GM23338 (cell line): Measurements from ENCODE around the gene MGAT5. TPM values are rescaled to one million over a fixed set of nuclear protein-coding genes. Genes with fewer than 3 reads are reported as not detected.

ENCODE experiments used
- ATAC-seq: fragments of 200-7000 bp; cut with Tn5 transposase; 3 replicates; pipeline ENCODE4 v1.9.1; 2020
- DNase-seq: peaks from one replicate; pipeline ENCODE4 v3.0.0-alpha.2; 2015; ENCODE audit warnings: low spot score
- H2AFZ ChIP-seq: fragments of 200-600 bp; sonication (generic); 2 replicates; pipeline ENCODE4 v1.8.0; 2016; ENCODE audit warnings: antibody characterized with exemption, mild to moderate bottlenecking, moderate library complexity
- H3F3A ChIP-seq: fragments of 200-600 bp; sonication (generic); replicated peaks from 2 replicates; pipeline ENCODE4 v1.8.0; 2017; ENCODE audit warnings: antibody characterized with exemption, mixed run types, low read depth
- H3K27ac ChIP-seq: fragments of 200-600 bp; sonication (generic); 2 replicates; pipeline ENCODE4 v1.6.1; 2016; ENCODE audit warnings: low read depth
- H3K27me3 ChIP-seq: fragments of 200-600 bp; sonication (generic); 2 replicates; pipeline ENCODE4 v1.8.0; 2016; ENCODE audit warnings: mild to moderate bottlenecking, mixed run types, moderate library complexity; ENCODE audit not compliant: insufficient read depth
- H3K36me3 ChIP-seq: fragments of 200-600 bp; sonication (generic); 2 replicates; pipeline ENCODE4 v1.8.0; 2016; ENCODE audit warnings: mild to moderate bottlenecking; ENCODE audit not compliant: insufficient read depth
- H3K4me1 ChIP-seq: fragments of 200-600 bp; sonication (generic); 2 replicates; pipeline ENCODE4 v1.8.0; 2016; ENCODE audit warnings: mild to moderate bottlenecking, moderate library complexity; ENCODE audit not compliant: insufficient read depth
- H3K4me2 ChIP-seq: fragments of 200-600 bp; sonication (generic); 2 replicates; pipeline ENCODE4 v1.7.1; 2017; ENCODE audit warnings: mixed run types
- H3K4me3 ChIP-seq: fragments of 200-600 bp; sonication (generic); 2 replicates; pipeline ENCODE4 v1.6.1; 2016; ENCODE audit warnings: mixed run types
- H3K79me2 ChIP-seq: fragments of 200-600 bp; sonication (generic); replicated peaks from 2 replicates; pipeline ENCODE4 v1.8.0; 2017; ENCODE audit warnings: mild to moderate bottlenecking; ENCODE audit not compliant: insufficient read depth
- H3K9me2 ChIP-seq: fragments of 200-600 bp; sonication (generic); 2 replicates; pipeline ENCODE4 v1.8.0; 2017; ENCODE audit not compliant: insufficient read depth
- H4K20me1 ChIP-seq: fragments of 200-600 bp; sonication (generic); replicated peaks from 2 replicates; pipeline ENCODE4 v1.8.0; 2017; ENCODE audit warnings: mild to moderate bottlenecking; ENCODE audit not compliant: insufficient read depth
- H3K27ac Mint-ChIP-seq: 2 replicates; pipeline ENCODE4 v1.8.0; 2020; ENCODE audit warnings: inconsistent platforms, mild to moderate bottlenecking, moderate library complexity, mixed read lengths
- H3K27me3 Mint-ChIP-seq: 3 replicates; pipeline ENCODE4 v1.8.0; 2022; ENCODE audit warnings: low read depth, mild to moderate bottlenecking, moderate library complexity, mixed read lengths, inconsistent platforms; ENCODE audit not compliant: insufficient read depth, poor library complexity
- H3K36me3 Mint-ChIP-seq: 3 replicates; pipeline ENCODE4 v1.8.0; 2021; ENCODE audit warnings: low read depth, mild to moderate bottlenecking, inconsistent platforms, moderate library complexity, mixed read lengths
- H3K4me1 Mint-ChIP-seq: 3 replicates; pipeline ENCODE4 v1.8.0; 2020; ENCODE audit warnings: mild to moderate bottlenecking, inconsistent platforms, mixed read lengths
- H3K4me3 Mint-ChIP-seq: 3 replicates; pipeline ENCODE4 v1.8.0; 2021; ENCODE audit warnings: moderate library complexity, mild to moderate bottlenecking, inconsistent platforms, mixed read lengths
- H3K9me3 Mint-ChIP-seq: 3 replicates; pipeline ENCODE4 v1.8.0; 2020; ENCODE audit warnings: moderate library complexity, mild to moderate bottlenecking, inconsistent platforms, mixed read lengths
- CREB1 ChIP-seq: fragments of 250-450 bp; sonication (Bioruptor Pico); IDR thresholded peaks from 2 replicates; pipeline ENCODE4 v1.5.0; 2020; ENCODE audit warnings: low read depth, mild to moderate bottlenecking, moderate library complexity
- EZH2 ChIP-seq: fragments of 200-600 bp; sonication (generic); IDR thresholded peaks from one replicate; pipeline ENCODE4 v1.8.0; 2017; ENCODE audit warnings: antibody characterized with exemption, mild to moderate bottlenecking, low read depth; ENCODE audit not compliant: unreplicated experiment
- EZH2phosphoT487 ChIP-seq: fragments of 200-600 bp; sonication (generic); IDR thresholded peaks from one replicate; pipeline ENCODE4 v1.8.1; 2018; ENCODE audit warnings: antibody characterized with exemption; ENCODE audit not compliant: unreplicated experiment
- JUNB ChIP-seq: IDR thresholded peaks from one replicate; pipeline ENCODE4 v1.6.1; 2016; ENCODE audit warnings: antibody characterized with exemption; ENCODE audit not compliant: unreplicated experiment
- NANOG ChIP-seq: IDR thresholded peaks from 2 replicates; pipeline ENCODE4 v1.6.1; 2016; ENCODE audit warnings: antibody characterized with exemption, borderline replicate concordance
- POLR2AphosphoS5 ChIP-seq: IDR thresholded peaks from 2 replicates; pipeline ENCODE4 v1.6.1; 2016; ENCODE audit warnings: antibody characterized with exemption, low read depth
- STAT1 ChIP-seq: IDR thresholded peaks from one replicate; pipeline ENCODE4 v1.6.1; 2016; ENCODE audit warnings: antibody characterized with exemption; ENCODE audit not compliant: unreplicated experiment
- ZNF114 ChIP-seq: fragments of 250-450 bp; sonication (Bioruptor Pico); IDR thresholded peaks from 2 replicates; pipeline ENCODE4 v1.5.0; 2020; ENCODE audit warnings: mild to moderate bottlenecking, moderate library complexity
- ZNF331 ChIP-seq: fragments of 250-450 bp; sonication (Bioruptor Pico); IDR thresholded peaks from 2 replicates; pipeline ENCODE4 v1.5.0; 2020; ENCODE audit warnings: low read depth, mild to moderate bottlenecking, moderate library complexity
- polyA plus RNA-seq: library from polyadenylated mRNA; unstranded; fragments of >200 nt; fragmentation: Nextera tagmentation; extraction: Ambion mirVana; gene quantifications from 2 replicates; pipeline ENCODE4 v1.2.1, GENCODE V29; 2016
- total RNA-seq: library from RNA; depleted of rRNA; stranded (reverse); fragments of >200 nt; shearing (Covaris generic); gene quantifications from 2 replicates; pipeline ENCODE4 v1.2.3, GENCODE V29; 2014
- TF ChIP-seq, protein P1 (sequence below): IDR thresholded peaks from one replicate; pipeline ENCODE4 v1.6.1; 2018; ENCODE audit warnings: antibody characterized with exemption; ENCODE audit not compliant: unreplicated experiment
- TF ChIP-seq, protein P2 (sequence below), 2 experiments: fragments of 200-600 bp in 1 of 2; sonication (generic) in 1 of 2; conservative IDR thresholded peaks; 2 replicates each; pipeline versions ENCODE4 v1.5.1 to v1.6.1; 2016 to 2017; ENCODE audit warnings: antibody characterized with exemption in 2 of 2, low read depth in 2 of 2, mild to moderate bottlenecking in 2 of 2, moderate library complexity in 1 of 2
- TF ChIP-seq, protein P3 (sequence below): IDR thresholded peaks from 2 replicates; pipeline ENCODE4 v1.6.1; 2016; ENCODE audit warnings: antibody characterized with exemption
- TF ChIP-seq, protein P4 (sequence below): fragments of 250-450 bp; sonication (Bioruptor Pico); IDR thresholded peaks from 2 replicates; pipeline ENCODE4 v1.5.0; 2020; ENCODE audit warnings: mild to moderate bottlenecking, moderate library complexity

Gene MGAT5
- total and polyA plus RNA-seq, 2 experiments from 2014 or later = 4.6 to 27.6 TPM

DNA sequence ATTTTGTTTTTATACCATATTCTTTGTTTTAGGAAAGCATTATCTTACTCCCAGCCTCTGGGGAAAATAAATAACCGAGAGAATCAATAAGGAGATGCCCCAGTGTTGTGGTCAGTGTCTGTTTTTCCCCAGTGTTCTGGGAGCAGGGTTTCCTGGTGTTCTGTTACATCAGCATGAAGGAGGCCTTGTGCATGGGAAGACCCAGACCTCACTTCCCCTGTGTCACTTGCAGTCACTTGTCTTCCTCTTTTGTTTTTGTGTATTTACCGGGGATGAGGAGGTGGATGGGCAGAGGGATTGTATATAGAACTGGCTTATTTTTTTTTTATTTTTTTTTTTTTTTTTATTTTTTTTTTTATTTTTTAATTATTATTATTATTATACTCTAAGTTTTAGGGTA lies 45.0 kb upstream of the MGAT5 start:
- no peak overlapping the region for H3K27ac ChIP-seq
- Mint-ChIP-seq H3K4me1 (peaks cover 11% of the 10 kb centered on the region), H3K27me3 (no peaks in the 10 kb centered on the region), H3K36me3 (no peaks in the 10 kb centered on the region), H3K27ac (no peak overlapping the region), H3K4me3 (no peak overlapping the region), H3K9me3 (no peaks in the 10 kb centered on the region; the same call in 2 of the 3 replicates)
- H4K20me1 ChIP-seq = no peaks in the 10 kb centered on the region; the same call in 1 of the 2 replicates
- H3K4me3 ChIP-seq = no peak overlapping the region
- H3K27me3 ChIP-seq = no peaks in the 10 kb centered on the region
- 0 out of 2 replicates have a peak, but pooled peaks cover 3% of the 10 kb centered on the region for H3K9me2 ChIP-seq
- H3K36me3 ChIP-seq = no peaks in the 10 kb centered on the region
- no peak overlapping the region for H3K4me2 ChIP-seq
- DNase-seq (no peak), ATAC-seq (no peak)
- no peaks in the 10 kb centered on the region for H3F3A ChIP-seq
- peaks cover 37% of the 10 kb centered on the region for H3K4me1 ChIP-seq
- no peak overlapping the region for H2AFZ ChIP-seq
- no peak for TF ChIP-seq JUNB
- TF ChIP-seq, protein P1, sequence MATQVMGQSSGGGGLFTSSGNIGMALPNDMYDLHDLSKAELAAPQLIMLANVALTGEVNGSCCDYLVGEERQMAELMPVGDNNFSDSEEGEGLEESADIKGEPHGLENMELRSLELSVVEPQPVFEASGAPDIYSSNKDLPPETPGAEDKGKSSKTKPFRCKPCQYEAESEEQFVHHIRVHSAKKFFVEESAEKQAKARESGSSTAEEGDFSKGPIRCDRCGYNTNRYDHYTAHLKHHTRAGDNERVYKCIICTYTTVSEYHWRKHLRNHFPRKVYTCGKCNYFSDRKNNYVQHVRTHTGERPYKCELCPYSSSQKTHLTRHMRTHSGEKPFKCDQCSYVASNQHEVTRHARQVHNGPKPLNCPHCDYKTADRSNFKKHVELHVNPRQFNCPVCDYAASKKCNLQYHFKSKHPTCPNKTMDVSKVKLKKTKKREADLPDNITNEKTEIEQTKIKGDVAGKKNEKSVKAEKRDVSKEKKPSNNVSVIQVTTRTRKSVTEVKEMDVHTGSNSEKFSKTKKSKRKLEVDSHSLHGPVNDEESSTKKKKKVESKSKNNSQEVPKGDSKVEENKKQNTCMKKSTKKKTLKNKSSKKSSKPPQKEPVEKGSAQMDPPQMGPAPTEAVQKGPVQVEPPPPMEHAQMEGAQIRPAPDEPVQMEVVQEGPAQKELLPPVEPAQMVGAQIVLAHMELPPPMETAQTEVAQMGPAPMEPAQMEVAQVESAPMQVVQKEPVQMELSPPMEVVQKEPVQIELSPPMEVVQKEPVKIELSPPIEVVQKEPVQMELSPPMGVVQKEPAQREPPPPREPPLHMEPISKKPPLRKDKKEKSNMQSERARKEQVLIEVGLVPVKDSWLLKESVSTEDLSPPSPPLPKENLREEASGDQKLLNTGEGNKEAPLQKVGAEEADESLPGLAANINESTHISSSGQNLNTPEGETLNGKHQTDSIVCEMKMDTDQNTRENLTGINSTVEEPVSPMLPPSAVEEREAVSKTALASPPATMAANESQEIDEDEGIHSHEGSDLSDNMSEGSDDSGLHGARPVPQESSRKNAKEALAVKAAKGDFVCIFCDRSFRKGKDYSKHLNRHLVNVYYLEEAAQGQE = no peak
- TF ChIP-seq POLR2AphosphoS5 = no peak
- TF ChIP-seq EZH2phosphoT487 = no peak
- TF ChIP-seq, protein P2, sequence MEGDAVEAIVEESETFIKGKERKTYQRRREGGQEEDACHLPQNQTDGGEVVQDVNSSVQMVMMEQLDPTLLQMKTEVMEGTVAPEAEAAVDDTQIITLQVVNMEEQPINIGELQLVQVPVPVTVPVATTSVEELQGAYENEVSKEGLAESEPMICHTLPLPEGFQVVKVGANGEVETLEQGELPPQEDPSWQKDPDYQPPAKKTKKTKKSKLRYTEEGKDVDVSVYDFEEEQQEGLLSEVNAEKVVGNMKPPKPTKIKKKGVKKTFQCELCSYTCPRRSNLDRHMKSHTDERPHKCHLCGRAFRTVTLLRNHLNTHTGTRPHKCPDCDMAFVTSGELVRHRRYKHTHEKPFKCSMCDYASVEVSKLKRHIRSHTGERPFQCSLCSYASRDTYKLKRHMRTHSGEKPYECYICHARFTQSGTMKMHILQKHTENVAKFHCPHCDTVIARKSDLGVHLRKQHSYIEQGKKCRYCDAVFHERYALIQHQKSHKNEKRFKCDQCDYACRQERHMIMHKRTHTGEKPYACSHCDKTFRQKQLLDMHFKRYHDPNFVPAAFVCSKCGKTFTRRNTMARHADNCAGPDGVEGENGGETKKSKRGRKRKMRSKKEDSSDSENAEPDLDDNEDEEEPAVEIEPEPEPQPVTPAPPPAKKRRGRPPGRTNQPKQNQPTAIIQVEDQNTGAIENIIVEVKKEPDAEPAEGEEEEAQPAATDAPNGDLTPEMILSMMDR (conservative IDR thresholded peaks at IDR 0.05; ENCODE audit: low read depth in 2 of 2) = no peak
- TF ChIP-seq NANOG = no peak
- TF ChIP-seq CREB1 (CRISPR knock-in tag) = no peak
- TF ChIP-seq, protein P3, sequence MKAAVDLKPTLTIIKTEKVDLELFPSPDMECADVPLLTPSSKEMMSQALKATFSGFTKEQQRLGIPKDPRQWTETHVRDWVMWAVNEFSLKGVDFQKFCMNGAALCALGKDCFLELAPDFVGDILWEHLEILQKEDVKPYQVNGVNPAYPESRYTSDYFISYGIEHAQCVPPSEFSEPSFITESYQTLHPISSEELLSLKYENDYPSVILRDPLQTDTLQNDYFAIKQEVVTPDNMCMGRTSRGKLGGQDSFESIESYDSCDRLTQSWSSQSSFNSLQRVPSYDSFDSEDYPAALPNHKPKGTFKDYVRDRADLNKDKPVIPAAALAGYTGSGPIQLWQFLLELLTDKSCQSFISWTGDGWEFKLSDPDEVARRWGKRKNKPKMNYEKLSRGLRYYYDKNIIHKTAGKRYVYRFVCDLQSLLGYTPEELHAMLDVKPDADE = no peak
- no peak for TF ChIP-seq ZNF331
- no peak for TF ChIP-seq ZNF114 (CRISPR knock-in tag)
- no peak for TF ChIP-seq EZH2
- no peak for TF ChIP-seq STAT1
- TF ChIP-seq, protein P4, sequence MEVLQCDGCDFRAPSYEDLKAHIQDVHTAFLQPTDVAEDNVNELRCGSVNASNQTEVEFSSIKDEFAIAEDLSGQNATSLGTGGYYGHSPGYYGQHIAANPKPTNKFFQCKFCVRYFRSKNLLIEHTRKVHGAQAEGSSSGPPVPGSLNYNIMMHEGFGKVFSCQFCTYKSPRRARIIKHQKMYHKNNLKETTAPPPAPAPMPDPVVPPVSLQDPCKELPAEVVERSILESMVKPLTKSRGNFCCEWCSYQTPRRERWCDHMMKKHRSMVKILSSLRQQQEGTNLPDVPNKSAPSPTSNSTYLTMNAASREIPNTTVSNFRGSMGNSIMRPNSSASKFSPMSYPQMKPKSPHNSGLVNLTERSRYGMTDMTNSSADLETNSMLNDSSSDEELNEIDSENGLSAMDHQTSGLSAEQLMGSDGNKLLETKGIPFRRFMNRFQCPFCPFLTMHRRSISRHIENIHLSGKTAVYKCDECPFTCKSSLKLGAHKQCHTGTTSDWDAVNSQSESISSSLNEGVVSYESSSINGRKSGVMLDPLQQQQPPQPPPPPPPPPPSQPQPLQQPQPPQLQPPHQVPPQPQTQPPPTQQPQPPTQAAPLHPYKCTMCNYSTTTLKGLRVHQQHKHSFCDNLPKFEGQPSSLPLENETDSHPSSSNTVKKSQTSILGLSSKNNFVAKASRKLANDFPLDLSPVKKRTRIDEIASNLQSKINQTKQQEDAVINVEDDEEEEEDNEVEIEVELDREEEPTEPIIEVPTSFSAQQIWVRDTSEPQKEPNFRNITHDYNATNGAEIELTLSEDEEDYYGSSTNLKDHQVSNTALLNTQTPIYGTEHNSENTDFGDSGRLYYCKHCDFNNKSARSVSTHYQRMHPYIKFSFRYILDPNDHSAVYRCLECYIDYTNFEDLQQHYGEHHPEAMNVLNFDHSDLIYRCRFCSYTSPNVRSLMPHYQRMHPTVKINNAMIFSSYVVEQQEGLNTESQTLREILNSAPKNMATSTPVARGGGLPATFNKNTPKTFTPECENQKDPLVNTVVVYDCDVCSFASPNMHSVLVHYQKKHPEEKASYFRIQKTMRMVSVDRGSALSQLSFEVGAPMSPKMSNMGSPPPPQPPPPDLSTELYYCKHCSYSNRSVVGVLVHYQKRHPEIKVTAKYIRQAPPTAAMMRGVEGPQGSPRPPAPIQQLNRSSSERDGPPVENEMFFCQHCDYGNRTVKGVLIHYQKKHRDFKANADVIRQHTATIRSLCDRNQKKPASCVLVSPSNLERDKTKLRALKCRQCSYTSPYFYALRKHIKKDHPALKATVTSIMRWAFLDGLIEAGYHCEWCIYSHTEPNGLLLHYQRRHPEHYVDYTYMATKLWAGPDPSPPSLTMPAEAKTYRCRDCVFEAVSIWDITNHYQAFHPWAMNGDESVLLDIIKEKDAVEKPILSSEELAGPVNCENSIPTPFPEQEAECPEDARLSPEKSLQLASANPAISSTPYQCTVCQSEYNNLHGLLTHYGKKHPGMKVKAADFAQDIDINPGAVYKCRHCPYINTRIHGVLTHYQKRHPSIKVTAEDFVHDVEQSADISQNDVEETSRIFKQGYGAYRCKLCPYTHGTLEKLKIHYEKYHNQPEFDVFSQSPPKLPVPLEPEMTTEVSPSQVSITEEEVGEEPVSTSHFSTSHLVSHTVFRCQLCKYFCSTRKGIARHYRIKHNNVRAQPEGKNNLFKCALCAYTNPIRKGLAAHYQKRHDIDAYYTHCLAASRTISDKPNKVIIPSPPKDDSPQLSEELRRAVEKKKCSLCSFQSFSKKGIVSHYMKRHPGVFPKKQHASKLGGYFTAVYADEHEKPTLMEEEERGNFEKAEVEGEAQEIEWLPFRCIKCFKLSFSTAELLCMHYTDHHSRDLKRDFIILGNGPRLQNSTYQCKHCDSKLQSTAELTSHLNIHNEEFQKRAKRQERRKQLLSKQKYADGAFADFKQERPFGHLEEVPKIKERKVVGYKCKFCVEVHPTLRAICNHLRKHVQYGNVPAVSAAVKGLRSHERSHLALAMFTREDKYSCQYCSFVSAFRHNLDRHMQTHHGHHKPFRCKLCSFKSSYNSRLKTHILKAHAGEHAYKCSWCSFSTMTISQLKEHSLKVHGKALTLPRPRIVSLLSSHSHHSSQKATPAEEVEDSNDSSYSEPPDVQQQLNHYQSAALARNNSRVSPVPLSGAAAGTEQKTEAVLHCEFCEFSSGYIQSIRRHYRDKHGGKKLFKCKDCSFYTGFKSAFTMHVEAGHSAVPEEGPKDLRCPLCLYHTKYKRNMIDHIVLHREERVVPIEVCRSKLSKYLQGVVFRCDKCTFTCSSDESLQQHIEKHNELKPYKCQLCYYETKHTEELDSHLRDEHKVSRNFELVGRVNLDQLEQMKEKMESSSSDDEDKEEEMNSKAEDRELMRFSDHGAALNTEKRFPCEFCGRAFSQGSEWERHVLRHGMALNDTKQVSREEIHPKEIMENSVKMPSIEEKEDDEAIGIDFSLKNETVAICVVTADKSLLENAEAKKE = no peak
- peaks cover 45% of the 10 kb centered on the region for H3K79me2 ChIP-seq
